ENCODE data around the gene BRICD5. TPM values are rescaled to one million over a fixed set of nuclear protein-coding genes. Genes with fewer than 3 reads are reported as not detected.

BRICD5 gene
- total and polyA plus RNA-seq, 2 of the 13 experiments (the other 11 are each of a cell fraction or from before 2014, with no cell fraction given) = 1.6 to 5.8 TPM

- TF ChIP-seq ZBTB33 (CRISPR knock-in tag; IDR thresholded peaks at IDR 0.05) (peak; percentile 24; the same call in 1 of the 2 replicates), ZBTB4 (CRISPR knock-in tag; IDR thresholded peaks at IDR 0.05; ENCODE audit: borderline replicate concordance) (0 out of 2 replicates have a peak, but pooled peaks have one; percentile 17), ZNF772 (CRISPR knock-in tag; IDR thresholded peaks at IDR 0.05) (0 out of 2 replicates have a peak, but pooled peaks have one; percentile 30), HMG20A (CRISPR knock-in tag; IDR thresholded peaks at IDR 0.05; ENCODE audit: borderline replicate concordance) (peak; percentile 26; the same call in 1 of the 2 replicates), ZMYM4 (CRISPR knock-in tag; IDR thresholded peaks at IDR 0.05) (peak; percentile 50; the same call in 1 of the 2 replicates), ZFP91 (CRISPR knock-in tag; IDR thresholded peaks at IDR 0.05; ENCODE audit: borderline replicate concordance) (peak; percentile 41; the same call in 1 of the 2 replicates), JUN (CRISPR knock-in tag; IDR thresholded peaks at IDR 0.05) (0 out of 2 replicates have a peak, but pooled peaks have one; percentile 41), EP300 (IDR thresholded peaks at IDR 0.05; ENCODE audit: low read depth in 2 of 2, low read length in 2 of 2) (no peak), EP300 (CRISPR knock-in tag; IDR thresholded peaks at IDR 0.05; ENCODE audit: borderline replicate concordance) (0 out of 2 replicates have a peak, but pooled peaks have one; percentile 11), AKAP8 (CRISPR knock-in tag; IDR thresholded peaks at IDR 0.05) (peak; percentile 69; the same call in 1 of the 2 replicates), FOXA3 (CRISPR knock-in tag; IDR thresholded peaks at IDR 0.05) (no peak), MLX (CRISPR knock-in tag; IDR thresholded peaks at IDR 0.05) (no peak), HDAC2 (CRISPR knock-in tag; IDR thresholded peaks at IDR 0.05) (peak; percentile 40; the same call in 1 of the 2 replicates), PPARG (CRISPR knock-in tag; conservative IDR thresholded peaks at IDR 0.05) (no peak), NONO (IDR thresholded peaks at IDR 0.05) (no peak), NONO (CRISPR knock-in tag; conservative IDR thresholded peaks at IDR 0.05) (peak; percentile 32; the same call in 1 of the 2 replicates), SIX4 (CRISPR knock-in tag; IDR thresholded peaks at IDR 0.05) (no peak), HNF4A (CRISPR knock-in tag; IDR thresholded peaks at IDR 0.05) (peak; percentile 70), JARID2 (CRISPR knock-in tag; IDR thresholded peaks at IDR 0.05; ENCODE audit: insufficient replicate concordance) (peak; percentile 31), ZNF12 (CRISPR knock-in tag; IDR thresholded peaks at IDR 0.05) (peak; percentile 76), SATB2 (CRISPR knock-in tag; IDR thresholded peaks at IDR 0.05) (no peak), ATF2 (CRISPR knock-in tag; IDR thresholded peaks at IDR 0.05) (no peak)
These were observed 47.3 kb downstream of the BRICD5 start (continued) for GRCh38 chr16:2163211-2163881.
